ENCODE results near the gene RBMY1J.
"Not testable (repeated sequence)": the region's sequence is repeated elsewhere in the genome, so short reads cannot be mapped to it uniquely, and the experiment has no call there.

The RBMY1J gene

GRCh38 chrY:22403110-22403509, at the start of gene RBMY1J:
TSS of gene RBMY1J (plus strand) at chrY:22403410. CDS start at chrY:22405448, 2,038 bp downstream.
- DNase-seq (ENCODE audit: low read depth), result not testable (repeated sequence)

- no peak for DNase-seq (ENCODE audit: low read depth)
Measured at GRCh38 chrY:22367416-22367815, 35.8 kb upstream of the RBMY1J start.

- DNase-seq (ENCODE audit: low read depth), result no peak
Measured at GRCh38 chrY:22370623-22371022, 32.6 kb upstream of the RBMY1J start.

- DNase-seq (ENCODE audit: low read depth), result no peak
Measured at GRCh38 chrY:22373494-22373893, 29.7 kb upstream of the RBMY1J start.

GRCh38 chrY:22444718-22445396, 41.6 kb downstream of the RBMY1J start:
- DNase-seq (ENCODE audit: low read depth), result not testable (repeated sequence)

- not testable (repeated sequence) for DNase-seq (ENCODE audit: low read depth)
Measured at GRCh38 chrY:22455522-22455921, 52.3 kb downstream of the RBMY1J start.

GRCh38 chrY:22461962-22462361, 58.8 kb downstream of the RBMY1J start:
- not testable (repeated sequence) for DNase-seq (ENCODE audit: low read depth)
